ENCODE data around the gene DGAT2. TPM values are rescaled to one million over a fixed set of nuclear protein-coding genes. Genes with fewer than 3 reads are reported as not detected.

The DGAT2 gene
- total RNA-seq, 1 experiment from 2014 or later, result 1.6 TPM

DNA sequence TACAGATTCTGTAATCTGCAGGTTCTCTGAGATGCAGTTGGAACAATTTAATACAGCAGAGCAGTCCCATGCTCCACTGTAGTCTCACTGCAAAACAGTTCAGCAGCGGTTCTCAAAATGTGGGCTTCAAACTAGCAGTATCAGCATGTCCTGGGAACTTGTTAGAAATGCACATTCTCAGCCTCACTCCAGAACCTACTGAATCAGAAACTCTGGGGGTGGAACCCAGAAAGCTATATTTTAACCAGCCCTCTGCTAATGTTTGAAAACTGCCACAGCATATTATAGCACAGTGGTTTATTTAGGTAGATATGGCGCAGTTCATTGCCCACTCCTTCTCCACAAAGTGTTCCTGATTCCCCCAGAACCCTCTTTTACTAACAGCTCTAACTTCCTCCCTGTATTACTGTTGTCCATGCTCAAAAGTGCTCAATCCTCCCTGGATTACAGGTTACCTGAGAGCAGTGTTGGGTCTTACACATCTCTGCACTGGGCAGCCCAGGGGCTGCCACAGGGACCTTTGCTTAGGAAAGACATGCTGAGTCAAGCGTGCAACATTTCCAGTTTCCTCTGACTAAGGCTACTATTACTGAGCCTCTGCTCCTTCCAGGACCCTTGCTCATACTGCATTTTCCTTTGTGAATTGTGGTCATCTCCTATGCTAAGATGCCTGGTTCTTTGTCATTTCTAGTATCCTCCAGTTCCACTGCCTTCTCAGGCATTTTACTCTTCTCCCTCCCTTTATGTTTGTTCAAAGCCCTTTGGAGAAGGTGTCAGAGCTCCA lies 7.7 kb upstream of the DGAT2 start (continued):
- TF ChIP-seq, protein P1, sequence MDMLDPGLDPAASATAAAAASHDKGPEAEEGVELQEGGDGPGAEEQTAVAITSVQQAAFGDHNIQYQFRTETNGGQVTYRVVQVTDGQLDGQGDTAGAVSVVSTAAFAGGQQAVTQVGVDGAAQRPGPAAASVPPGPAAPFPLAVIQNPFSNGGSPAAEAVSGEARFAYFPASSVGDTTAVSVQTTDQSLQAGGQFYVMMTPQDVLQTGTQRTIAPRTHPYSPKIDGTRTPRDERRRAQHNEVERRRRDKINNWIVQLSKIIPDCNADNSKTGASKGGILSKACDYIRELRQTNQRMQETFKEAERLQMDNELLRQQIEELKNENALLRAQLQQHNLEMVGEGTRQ (CRISPR knock-in tag; IDR thresholded peaks at IDR 0.05), result no peak
- TF ChIP-seq, protein P2, sequence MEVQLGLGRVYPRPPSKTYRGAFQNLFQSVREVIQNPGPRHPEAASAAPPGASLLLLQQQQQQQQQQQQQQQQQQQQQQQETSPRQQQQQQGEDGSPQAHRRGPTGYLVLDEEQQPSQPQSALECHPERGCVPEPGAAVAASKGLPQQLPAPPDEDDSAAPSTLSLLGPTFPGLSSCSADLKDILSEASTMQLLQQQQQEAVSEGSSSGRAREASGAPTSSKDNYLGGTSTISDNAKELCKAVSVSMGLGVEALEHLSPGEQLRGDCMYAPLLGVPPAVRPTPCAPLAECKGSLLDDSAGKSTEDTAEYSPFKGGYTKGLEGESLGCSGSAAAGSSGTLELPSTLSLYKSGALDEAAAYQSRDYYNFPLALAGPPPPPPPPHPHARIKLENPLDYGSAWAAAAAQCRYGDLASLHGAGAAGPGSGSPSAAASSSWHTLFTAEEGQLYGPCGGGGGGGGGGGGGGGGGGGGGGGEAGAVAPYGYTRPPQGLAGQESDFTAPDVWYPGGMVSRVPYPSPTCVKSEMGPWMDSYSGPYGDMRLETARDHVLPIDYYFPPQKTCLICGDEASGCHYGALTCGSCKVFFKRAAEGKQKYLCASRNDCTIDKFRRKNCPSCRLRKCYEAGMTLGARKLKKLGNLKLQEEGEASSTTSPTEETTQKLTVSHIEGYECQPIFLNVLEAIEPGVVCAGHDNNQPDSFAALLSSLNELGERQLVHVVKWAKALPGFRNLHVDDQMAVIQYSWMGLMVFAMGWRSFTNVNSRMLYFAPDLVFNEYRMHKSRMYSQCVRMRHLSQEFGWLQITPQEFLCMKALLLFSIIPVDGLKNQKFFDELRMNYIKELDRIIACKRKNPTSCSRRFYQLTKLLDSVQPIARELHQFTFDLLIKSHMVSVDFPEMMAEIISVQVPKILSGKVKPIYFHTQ (CRISPR knock-in tag; IDR thresholded peaks at IDR 0.05), result no peak
- TF ChIP-seq, protein P3, sequence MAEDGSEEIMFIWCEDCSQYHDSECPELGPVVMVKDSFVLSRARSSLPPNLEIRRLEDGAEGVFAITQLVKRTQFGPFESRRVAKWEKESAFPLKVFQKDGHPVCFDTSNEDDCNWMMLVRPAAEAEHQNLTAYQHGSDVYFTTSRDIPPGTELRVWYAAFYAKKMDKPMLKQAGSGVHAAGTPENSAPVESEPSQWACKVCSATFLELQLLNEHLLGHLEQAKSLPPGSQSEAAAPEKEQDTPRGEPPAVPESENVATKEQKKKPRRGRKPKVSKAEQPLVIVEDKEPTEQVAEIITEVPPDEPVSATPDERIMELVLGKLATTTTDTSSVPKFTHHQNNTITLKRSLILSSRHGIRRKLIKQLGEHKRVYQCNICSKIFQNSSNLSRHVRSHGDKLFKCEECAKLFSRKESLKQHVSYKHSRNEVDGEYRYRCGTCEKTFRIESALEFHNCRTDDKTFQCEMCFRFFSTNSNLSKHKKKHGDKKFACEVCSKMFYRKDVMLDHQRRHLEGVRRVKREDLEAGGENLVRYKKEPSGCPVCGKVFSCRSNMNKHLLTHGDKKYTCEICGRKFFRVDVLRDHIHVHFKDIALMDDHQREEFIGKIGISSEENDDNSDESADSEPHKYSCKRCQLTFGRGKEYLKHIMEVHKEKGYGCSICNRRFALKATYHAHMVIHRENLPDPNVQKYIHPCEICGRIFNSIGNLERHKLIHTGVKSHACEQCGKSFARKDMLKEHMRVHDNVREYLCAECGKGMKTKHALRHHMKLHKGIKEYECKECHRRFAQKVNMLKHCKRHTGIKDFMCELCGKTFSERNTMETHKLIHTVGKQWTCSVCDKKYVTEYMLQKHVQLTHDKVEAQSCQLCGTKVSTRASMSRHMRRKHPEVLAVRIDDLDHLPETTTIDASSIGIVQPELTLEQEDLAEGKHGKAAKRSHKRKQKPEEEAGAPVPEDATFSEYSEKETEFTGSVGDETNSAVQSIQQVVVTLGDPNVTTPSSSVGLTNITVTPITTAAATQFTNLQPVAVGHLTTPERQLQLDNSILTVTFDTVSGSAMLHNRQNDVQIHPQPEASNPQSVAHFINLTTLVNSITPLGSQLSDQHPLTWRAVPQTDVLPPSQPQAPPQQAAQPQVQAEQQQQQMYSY (CRISPR knock-in tag; IDR thresholded peaks at IDR 0.05), result no peak
- TF ChIP-seq, protein P4, sequence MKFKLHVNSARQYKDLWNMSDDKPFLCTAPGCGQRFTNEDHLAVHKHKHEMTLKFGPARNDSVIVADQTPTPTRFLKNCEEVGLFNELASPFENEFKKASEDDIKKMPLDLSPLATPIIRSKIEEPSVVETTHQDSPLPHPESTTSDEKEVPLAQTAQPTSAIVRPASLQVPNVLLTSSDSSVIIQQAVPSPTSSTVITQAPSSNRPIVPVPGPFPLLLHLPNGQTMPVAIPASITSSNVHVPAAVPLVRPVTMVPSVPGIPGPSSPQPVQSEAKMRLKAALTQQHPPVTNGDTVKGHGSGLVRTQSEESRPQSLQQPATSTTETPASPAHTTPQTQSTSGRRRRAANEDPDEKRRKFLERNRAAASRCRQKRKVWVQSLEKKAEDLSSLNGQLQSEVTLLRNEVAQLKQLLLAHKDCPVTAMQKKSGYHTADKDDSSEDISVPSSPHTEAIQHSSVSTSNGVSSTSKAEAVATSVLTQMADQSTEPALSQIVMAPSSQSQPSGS (CRISPR knock-in tag; IDR thresholded peaks at IDR 0.05; ENCODE audit: borderline replicate concordance, low read depth), result no peak
- TF ChIP-seq HMGA2 (CRISPR knock-in tag; IDR thresholded peaks at IDR 0.05) (no peak), ZNF263 (CRISPR knock-in tag; IDR thresholded peaks at IDR 0.05; ENCODE audit: low read depth) (no peak), ZNF416 (CRISPR knock-in tag; IDR thresholded peaks at IDR 0.05) (no peak), GABPB1 (CRISPR knock-in tag; IDR thresholded peaks at IDR 0.05) (no peak), ZNF121 (CRISPR knock-in tag; IDR thresholded peaks at IDR 0.05) (no peak)
- TF ChIP-seq, protein P5, sequence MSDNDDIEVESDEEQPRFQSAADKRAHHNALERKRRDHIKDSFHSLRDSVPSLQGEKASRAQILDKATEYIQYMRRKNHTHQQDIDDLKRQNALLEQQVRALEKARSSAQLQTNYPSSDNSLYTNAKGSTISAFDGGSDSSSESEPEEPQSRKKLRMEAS (CRISPR knock-in tag; IDR thresholded peaks at IDR 0.05), result no peak
- TF ChIP-seq, protein P6, sequence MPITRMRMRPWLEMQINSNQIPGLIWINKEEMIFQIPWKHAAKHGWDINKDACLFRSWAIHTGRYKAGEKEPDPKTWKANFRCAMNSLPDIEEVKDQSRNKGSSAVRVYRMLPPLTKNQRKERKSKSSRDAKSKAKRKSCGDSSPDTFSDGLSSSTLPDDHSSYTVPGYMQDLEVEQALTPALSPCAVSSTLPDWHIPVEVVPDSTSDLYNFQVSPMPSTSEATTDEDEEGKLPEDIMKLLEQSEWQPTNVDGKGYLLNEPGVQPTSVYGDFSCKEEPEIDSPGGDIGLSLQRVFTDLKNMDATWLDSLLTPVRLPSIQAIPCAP (CRISPR knock-in tag; IDR thresholded peaks at IDR 0.05), result no peak

DNA sequence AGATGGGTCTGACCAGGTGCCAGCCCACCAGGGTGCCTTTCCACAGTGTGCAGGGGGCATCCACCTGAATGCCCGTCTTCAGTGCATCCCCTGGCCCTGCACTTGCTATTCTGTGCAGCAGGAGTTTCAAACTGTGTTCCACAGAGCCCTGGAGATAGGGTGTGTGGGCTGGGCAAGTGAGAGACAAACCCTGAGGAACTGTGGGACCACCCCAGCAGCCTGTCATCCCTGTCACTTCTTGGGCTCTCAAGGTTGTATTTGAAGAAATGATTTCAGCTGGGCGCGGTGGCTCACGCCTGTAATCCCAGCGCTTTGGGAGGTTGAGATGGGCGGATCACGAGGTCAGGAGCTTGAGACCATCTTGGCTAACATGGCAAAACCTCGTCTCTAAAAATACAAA lies 6.4 kb upstream of the DGAT2 start:
- Mint-ChIP-seq H3K9me3 (no peaks in the 10 kb centered on the region), H3K4me1 (peaks cover 4% of the 10 kb centered on the region), H3K4me3 (no peak overlapping the region), H3K27ac (no peak overlapping the region), H3K36me3 (no peaks in the 10 kb centered on the region), H3K27me3 (ENCODE audit: low read depth) (peaks cover 16% of the 10 kb centered on the region)
- ATAC-seq (no peak), DNase-seq (ENCODE audit: low spot score) (no peak)
- ChIA-PET POLR2A (no interaction called here), CTCF (interaction anchor here (0.6 to 1.5 kb wide), 2 partner anchors 164 to 185 kb away, joined by 3 read pairs; no protein-coding TSS in a partner anchor)
- TF ChIP-seq GTF2I (CRISPR knock-in tag; conservative IDR thresholded peaks at IDR 0.05), result no peak
- TF ChIP-seq RELA (CRISPR knock-in tag; IDR thresholded peaks at IDR 0.05; ENCODE audit: borderline replicate concordance), result no peak
- TF ChIP-seq ATF1 (CRISPR knock-in tag; IDR thresholded peaks at IDR 0.05), result no peak
- TF ChIP-seq, protein P7, sequence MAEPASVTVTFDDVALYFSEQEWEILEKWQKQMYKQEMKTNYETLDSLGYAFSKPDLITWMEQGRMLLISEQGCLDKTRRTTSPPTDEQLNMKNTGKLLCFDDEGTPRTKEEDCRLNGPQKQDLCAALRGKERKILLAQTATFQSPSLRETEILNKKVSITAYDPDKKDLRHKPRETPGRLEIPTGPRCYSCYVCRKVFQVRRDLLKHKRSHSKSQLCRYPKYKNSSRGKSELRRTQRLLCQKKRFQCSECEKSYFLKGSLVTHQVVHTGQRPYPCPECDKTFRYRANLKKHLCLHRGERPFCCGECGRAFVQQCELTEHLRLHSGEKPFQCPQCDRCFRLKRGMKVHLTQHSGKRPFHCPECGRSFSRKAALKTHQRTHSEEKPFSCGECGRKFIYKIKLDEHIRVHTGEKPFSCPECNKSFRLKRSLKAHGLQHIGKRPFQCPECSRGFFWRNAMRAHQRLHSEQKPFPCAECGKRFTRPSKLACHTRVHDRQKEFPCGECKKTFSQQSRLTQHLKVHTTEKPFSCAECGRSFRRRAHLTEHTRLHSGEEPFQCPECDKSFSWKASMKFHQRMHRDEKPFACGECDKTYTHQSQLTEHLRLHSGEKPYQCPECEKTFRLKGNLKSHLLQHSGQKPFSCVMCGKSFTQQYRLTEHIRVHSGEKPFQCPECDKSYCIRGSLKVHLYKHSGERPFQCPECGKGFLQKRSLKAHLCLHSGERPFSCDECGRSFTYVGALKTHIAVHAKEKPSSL (CRISPR knock-in tag; conservative IDR thresholded peaks at IDR 0.05), result no peak
- TF ChIP-seq ZBTB21 (CRISPR knock-in tag; IDR thresholded peaks at IDR 0.05; ENCODE audit: borderline replicate concordance), result no peak
- TF ChIP-seq MXD4 (CRISPR knock-in tag; IDR thresholded peaks at IDR 0.05; ENCODE audit: borderline replicate concordance), result no peak
- TF ChIP-seq SP1 (CRISPR knock-in tag; conservative IDR thresholded peaks at IDR 0.05), result no peak
- TF ChIP-seq, protein P8, sequence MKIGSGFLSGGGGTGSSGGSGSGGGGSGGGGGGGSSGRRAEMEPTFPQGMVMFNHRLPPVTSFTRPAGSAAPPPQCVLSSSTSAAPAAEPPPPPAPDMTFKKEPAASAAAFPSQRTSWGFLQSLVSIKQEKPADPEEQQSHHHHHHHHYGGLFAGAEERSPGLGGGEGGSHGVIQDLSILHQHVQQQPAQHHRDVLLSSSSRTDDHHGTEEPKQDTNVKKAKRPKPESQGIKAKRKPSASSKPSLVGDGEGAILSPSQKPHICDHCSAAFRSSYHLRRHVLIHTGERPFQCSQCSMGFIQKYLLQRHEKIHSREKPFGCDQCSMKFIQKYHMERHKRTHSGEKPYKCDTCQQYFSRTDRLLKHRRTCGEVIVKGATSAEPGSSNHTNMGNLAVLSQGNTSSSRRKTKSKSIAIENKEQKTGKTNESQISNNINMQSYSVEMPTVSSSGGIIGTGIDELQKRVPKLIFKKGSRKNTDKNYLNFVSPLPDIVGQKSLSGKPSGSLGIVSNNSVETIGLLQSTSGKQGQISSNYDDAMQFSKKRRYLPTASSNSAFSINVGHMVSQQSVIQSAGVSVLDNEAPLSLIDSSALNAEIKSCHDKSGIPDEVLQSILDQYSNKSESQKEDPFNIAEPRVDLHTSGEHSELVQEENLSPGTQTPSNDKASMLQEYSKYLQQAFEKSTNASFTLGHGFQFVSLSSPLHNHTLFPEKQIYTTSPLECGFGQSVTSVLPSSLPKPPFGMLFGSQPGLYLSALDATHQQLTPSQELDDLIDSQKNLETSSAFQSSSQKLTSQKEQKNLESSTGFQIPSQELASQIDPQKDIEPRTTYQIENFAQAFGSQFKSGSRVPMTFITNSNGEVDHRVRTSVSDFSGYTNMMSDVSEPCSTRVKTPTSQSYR (CRISPR knock-in tag; IDR thresholded peaks at IDR 0.05), result no peak

Measured in WTC11 (cell line).